OCI-LY1 (cell line): ENCODE measurements around the gene COL12A1.

Experiments
- H2AFZ ChIP-seq: fragments of 200-600 bp; sonication (generic), shearing (Covaris generic); 2 replicates; pipeline ENCODE4 v1.6.0; 2014; ENCODE audit warnings: antibody characterized with exemption, mild to moderate bottlenecking, low read length
- H3F3A ChIP-seq: fragments of 200-600 bp; sonication (generic), shearing (Covaris generic); 2 replicates; pipeline ENCODE4 v1.6.0; 2014; ENCODE audit warnings: mild to moderate bottlenecking, antibody characterized with exemption, low read length, moderate library complexity; ENCODE audit not compliant: insufficient read depth
- H3K27ac ChIP-seq: fragments of 200-600 bp; sonication (generic); 2 replicates; pipeline ENCODE4 v1.5.1; 2014; ENCODE audit warnings: low read length, mixed run types, mild to moderate bottlenecking, low read depth; ENCODE audit not compliant: poor library complexity, severe bottlenecking
- H3K27me3 ChIP-seq: fragments of 200-600 bp; sonication (generic); 2 replicates; pipeline ENCODE4 v1.6.0; 2014; ENCODE audit warnings: antibody characterized with exemption, mild to moderate bottlenecking, low read length, moderate library complexity; ENCODE audit not compliant: insufficient read depth
- H3K36me3 ChIP-seq: fragments of 200-600 bp; sonication (generic); 2 replicates; pipeline ENCODE4 v1.6.1; 2014; ENCODE audit warnings: mild to moderate bottlenecking, antibody characterized with exemption, low read length, moderate library complexity, mixed read lengths; ENCODE audit not compliant: insufficient read depth
- H3K4me1 ChIP-seq: fragments of 200-600 bp; sonication (generic); 2 replicates; pipeline ENCODE4 v1.5.1; 2014; ENCODE audit warnings: mild to moderate bottlenecking, low read length, moderate library complexity; ENCODE audit not compliant: insufficient read depth, severe bottlenecking
- H3K4me2 ChIP-seq: fragments of 200-600 bp; sonication (generic), shearing (Covaris generic); 2 replicates; pipeline ENCODE4 v1.6.1; 2014; ENCODE audit warnings: low read length
- H3K4me3 ChIP-seq: fragments of 200-600 bp; sonication (generic); 2 replicates; pipeline ENCODE4 v1.5.1; 2014; ENCODE audit warnings: low read length, low read depth, mild to moderate bottlenecking, mixed read lengths; ENCODE audit not compliant: poor library complexity, severe bottlenecking
- H3K79me2 ChIP-seq: fragments of 200-600 bp; shearing (Covaris generic); 2 replicates; pipeline ENCODE4 v1.6.1; 2016; ENCODE audit warnings: mixed run types, low read length, mixed read lengths; ENCODE audit not compliant: insufficient read depth
- H3K9ac ChIP-seq: fragments of 200-600 bp; sonication (generic), shearing (Covaris generic); 2 replicates; pipeline ENCODE4 v1.6.1; 2014; ENCODE audit warnings: mild to moderate bottlenecking, low read length, mixed read lengths
- H3K9me2 ChIP-seq: fragments of 200-600 bp; sonication (generic), shearing (Covaris generic); 2 replicates; pipeline ENCODE4 v1.6.1; 2014; ENCODE audit warnings: low read depth, mild to moderate bottlenecking, low read length, mixed read lengths
- H3K9me3 ChIP-seq: fragments of 200-600 bp; shearing (Covaris generic); 2 replicates; pipeline ENCODE4 v1.6.1; 2014; ENCODE audit warnings: low read length, mixed read lengths
- H4K20me1 ChIP-seq: fragments of 200-600 bp; sonication (generic), shearing (Covaris generic); 2 replicates; pipeline ENCODE4 v1.6.0; 2016; ENCODE audit warnings: mild to moderate bottlenecking, low read length; ENCODE audit not compliant: insufficient read depth
- EZH2 ChIP-seq: fragments of 200-600 bp; sonication (generic), shearing (Covaris generic); IDR thresholded peaks from 2 replicates; pipeline ENCODE4 v1.8.0; 2017; ENCODE audit warnings: borderline replicate concordance, mixed run types, mild to moderate bottlenecking, antibody characterized with exemption, low read length, moderate library complexity, mixed read lengths
- TF ChIP-seq, protein P1 (sequence below): fragments of 200-600 bp; sonication (generic), shearing (Covaris generic); IDR thresholded peaks from 2 replicates; pipeline ENCODE4 v1.5.1; 2017; ENCODE audit warnings: mild to moderate bottlenecking, antibody characterized with exemption, low read length, moderate library complexity, mixed read lengths

The COL12A1 gene

DNA sequence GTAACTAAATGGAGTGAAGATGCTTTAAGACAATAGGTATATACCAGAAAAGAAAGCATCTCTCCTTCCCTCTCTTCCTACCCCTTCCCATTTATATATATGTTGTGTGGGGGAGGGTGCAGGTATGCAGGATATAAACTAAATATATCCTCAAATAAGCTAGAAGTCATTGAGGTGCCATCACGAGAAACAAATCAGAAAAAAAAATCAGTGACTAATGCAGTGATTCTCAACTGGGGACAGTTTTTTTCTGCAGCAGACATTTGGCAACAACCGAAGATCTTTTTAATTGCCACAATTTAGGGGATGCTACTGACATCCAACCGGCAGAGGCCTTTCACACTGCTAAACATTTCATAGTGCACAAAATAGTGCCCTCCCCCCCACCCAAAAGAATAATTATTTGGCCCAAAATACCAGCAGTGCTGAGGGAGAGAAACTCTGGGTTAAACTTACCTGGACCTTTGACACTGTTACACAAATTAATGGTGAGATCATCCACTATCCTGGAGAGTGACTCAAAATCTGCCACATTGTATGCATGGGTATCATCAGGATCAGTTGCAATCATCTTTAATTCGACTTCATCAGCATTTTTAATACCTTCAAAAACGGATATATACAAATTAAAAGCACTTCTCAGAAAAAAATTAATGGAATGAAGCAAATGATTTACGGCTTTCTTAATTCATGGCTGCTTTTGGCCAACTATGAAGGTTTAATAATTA, 55.0 kb downstream of the COL12A1 start:
- Histone ChIP-seq H3K4me2 (no peak overlapping the region), H3K4me3 (no peak overlapping the region), H3K9me2 (no peaks in the 10 kb centered on the region), H3K4me1 (no peaks in the 10 kb centered on the region), H3K9ac (no peak overlapping the region), H4K20me1 (no peaks in the 10 kb centered on the region), H3K9me3 (no peaks in the 10 kb centered on the region), H3K79me2 (no peaks in the 10 kb centered on the region), H2AFZ (no peak overlapping the region), H3K36me3 (no peaks in the 10 kb centered on the region), H3K27me3 (no peaks in the 10 kb centered on the region), H3F3A (no peaks in the 10 kb centered on the region), H3K27ac (no peak overlapping the region)
- no peak for TF ChIP-seq EZH2
- TF ChIP-seq, protein P1, sequence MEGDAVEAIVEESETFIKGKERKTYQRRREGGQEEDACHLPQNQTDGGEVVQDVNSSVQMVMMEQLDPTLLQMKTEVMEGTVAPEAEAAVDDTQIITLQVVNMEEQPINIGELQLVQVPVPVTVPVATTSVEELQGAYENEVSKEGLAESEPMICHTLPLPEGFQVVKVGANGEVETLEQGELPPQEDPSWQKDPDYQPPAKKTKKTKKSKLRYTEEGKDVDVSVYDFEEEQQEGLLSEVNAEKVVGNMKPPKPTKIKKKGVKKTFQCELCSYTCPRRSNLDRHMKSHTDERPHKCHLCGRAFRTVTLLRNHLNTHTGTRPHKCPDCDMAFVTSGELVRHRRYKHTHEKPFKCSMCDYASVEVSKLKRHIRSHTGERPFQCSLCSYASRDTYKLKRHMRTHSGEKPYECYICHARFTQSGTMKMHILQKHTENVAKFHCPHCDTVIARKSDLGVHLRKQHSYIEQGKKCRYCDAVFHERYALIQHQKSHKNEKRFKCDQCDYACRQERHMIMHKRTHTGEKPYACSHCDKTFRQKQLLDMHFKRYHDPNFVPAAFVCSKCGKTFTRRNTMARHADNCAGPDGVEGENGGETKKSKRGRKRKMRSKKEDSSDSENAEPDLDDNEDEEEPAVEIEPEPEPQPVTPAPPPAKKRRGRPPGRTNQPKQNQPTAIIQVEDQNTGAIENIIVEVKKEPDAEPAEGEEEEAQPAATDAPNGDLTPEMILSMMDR = no peak

DNA sequence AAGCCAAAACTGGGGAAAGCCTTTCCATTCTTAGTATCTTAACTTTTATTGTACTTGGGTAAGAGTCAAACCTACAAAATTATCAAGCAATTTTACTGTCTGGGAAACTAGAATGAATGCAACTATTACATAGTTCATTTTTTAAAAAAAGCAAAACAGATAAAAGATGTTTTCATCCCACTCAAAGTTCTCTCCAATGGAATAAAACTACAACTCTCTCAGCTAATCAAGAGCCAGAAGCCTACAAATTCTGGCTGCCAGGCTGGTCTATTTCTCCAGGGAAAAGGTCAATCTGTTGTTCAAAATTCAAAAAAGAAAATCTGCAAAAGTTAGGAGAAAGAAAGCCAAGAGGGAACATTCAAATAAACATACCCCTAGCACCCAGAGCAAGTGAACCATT, 56.2 kb downstream of the COL12A1 start:
- Histone ChIP-seq H3K4me3 (no peak overlapping the region), H3K36me3 (no peaks in the 10 kb centered on the region), H3K4me2 (no peak overlapping the region), H2AFZ (no peak overlapping the region), H3K4me1 (no peaks in the 10 kb centered on the region), H3F3A (no peaks in the 10 kb centered on the region), H3K9ac (no peak overlapping the region), H3K27ac (no peak overlapping the region), H3K27me3 (no peaks in the 10 kb centered on the region), H4K20me1 (no peaks in the 10 kb centered on the region), H3K9me2 (no peaks in the 10 kb centered on the region), H3K9me3 (no peaks in the 10 kb centered on the region), H3K79me2 (no peaks in the 10 kb centered on the region)
- TF ChIP-seq EZH2 = no peak
- TF ChIP-seq, protein P1 = no peak

DNA sequence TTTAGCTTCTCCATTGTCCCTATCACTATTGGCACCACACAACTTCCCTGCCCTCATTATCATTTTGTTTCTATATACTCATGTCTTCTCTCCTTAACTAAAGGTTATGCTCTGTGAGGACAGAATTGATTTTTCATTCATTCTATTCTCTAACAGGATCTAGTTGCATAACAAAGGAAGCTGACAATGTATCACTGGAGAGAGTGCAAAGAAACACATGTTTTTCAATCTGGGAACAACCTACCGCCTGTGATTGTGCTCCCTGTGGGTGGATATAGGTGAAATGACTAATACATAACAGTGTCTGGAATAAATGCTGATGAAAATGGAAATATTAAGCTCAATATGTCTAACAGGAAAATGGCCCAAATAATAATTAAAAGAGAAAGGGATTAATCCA, 56.6 kb downstream of the COL12A1 start:
- Histone ChIP-seq H3K9me3 (no peaks in the 10 kb centered on the region), H3K9me2 (no peaks in the 10 kb centered on the region), H3K4me1 (no peaks in the 10 kb centered on the region), H3K36me3 (no peaks in the 10 kb centered on the region), H3K79me2 (no peaks in the 10 kb centered on the region), H3K27me3 (no peaks in the 10 kb centered on the region), H4K20me1 (no peaks in the 10 kb centered on the region), H3K4me3 (no peak overlapping the region), H3K4me2 (no peak overlapping the region), H3F3A (no peaks in the 10 kb centered on the region), H3K27ac (no peak overlapping the region), H3K9ac (no peak overlapping the region), H2AFZ (no peak overlapping the region)
- TF ChIP-seq, protein P1 = no peak
- no peak for TF ChIP-seq EZH2
